K562 (cell line): ENCODE measurements around the gene APLP1. TPM values are rescaled to one million over a fixed set of nuclear protein-coding genes. Genes with fewer than 3 reads are reported as not detected.
A peak's percentile ranks its signal among the peaks of the same experiment; 100 is the strongest.

Experiments
- CBX3 ChIP-seq, 2 experiments: IDR thresholded peaks; 1 replicate in 1 of 2; 2 replicates in 1 of 2; pipeline ENCODE4 v1.6.1; 2012; ENCODE audit warnings: inconsistent platforms in 2 of 2, low read length in 2 of 2, borderline replicate concordance in 1 of 2, control low read depth in 1 of 2
- CXXC5 ChIP-seq: fragments of 250-450 bp; sonication (Bioruptor Pico); IDR thresholded peaks from 2 replicates; pipeline ENCODE4 v1.8.0; 2022; ENCODE audit warnings: inconsistent platforms, mild to moderate bottlenecking, moderate library complexity
- FIP1L1 ChIP-seq: fragments of 200-400 bp; formaldehyde crosslinking; IDR thresholded peaks from 2 replicates; pipeline ENCODE4 v1.6.1; 2018; ENCODE audit warnings: mild to moderate bottlenecking, low read depth, low read length; ENCODE audit not compliant: poor library complexity, severe bottlenecking
- HEY1 ChIP-seq: fragments of 250-450 bp; sonication (Bioruptor Pico); IDR thresholded peaks from 2 replicates; pipeline ENCODE4 v1.5.0; 2020; ENCODE audit warnings: mild to moderate bottlenecking, moderate library complexity, borderline replicate concordance
- HNRNPUL1 ChIP-seq: fragments of 200-400 bp; formaldehyde crosslinking; IDR thresholded peaks from 2 replicates; pipeline ENCODE4 v1.6.1; 2017; ENCODE audit warnings: low read length
- KAT8 ChIP-seq: fragments of 450-650 bp; IDR thresholded peaks from 2 replicates; pipeline ENCODE4 v1.6.1; 2016; ENCODE audit warnings: low read depth, mild to moderate bottlenecking
- LCOR ChIP-seq: sonication (generic); formaldehyde crosslinking; IDR thresholded peaks from 2 replicates; pipeline ENCODE4 v1.8.0; 2022; ENCODE audit warnings: mild to moderate bottlenecking, missing genetic modification reagents
- NR2C2 ChIP-seq, 2 experiments: fragments of 200-800 bp in 1 of 2; sonication (Bioruptor generic) in 1 of 2; sonication (generic) in 1 of 2; formaldehyde crosslinking in 1 of 2; IDR thresholded peaks; 2 replicates each; pipeline versions ENCODE4 v1.6.1 to v1.8.0; 2016 to 2022; ENCODE audit warnings: mild to moderate bottlenecking in 1 of 2, missing compliant biosample characterization in 1 of 2, missing genetic modification characterization in 1 of 2, missing genetic modification reagents in 1 of 2
- POLR2AphosphoS2 ChIP-seq: IDR thresholded peaks from 2 replicates; pipeline ENCODE4 v1.6.1; 2012; ENCODE audit warnings: low read length, improper control_type of control experiment
- POLR2H ChIP-seq: IDR thresholded peaks from 2 replicates; pipeline ENCODE4 v1.6.1; 2016; ENCODE audit warnings: missing genetic modification characterization, low read depth, mild to moderate bottlenecking, control low read depth, missing compliant biosample characterization, moderate library complexity
- PRMT5 ChIP-seq: sonication (generic); formaldehyde crosslinking; IDR thresholded peaks from 2 replicates; pipeline ENCODE4 v1.5.0; 2020; ENCODE audit warnings: missing genetic modification reagents
- RFX1 ChIP-seq: fragments of 450-650 bp; IDR thresholded peaks from 2 replicates; pipeline ENCODE4 v1.6.1; 2016; ENCODE audit warnings: mild to moderate bottlenecking, moderate library complexity
- SMARCA5 ChIP-seq: fragments of 450-650 bp; IDR thresholded peaks from 2 replicates; pipeline ENCODE4 v1.6.1; 2016
- SOX6 ChIP-seq: fragments of 450-650 bp; IDR thresholded peaks from 2 replicates; pipeline ENCODE4 v1.6.1; 2014; ENCODE audit warnings: mild to moderate bottlenecking
- TAF7 ChIP-seq: fragments of 450-650 bp; IDR thresholded peaks from 2 replicates; pipeline ENCODE4 v1.6.1; 2016; ENCODE audit warnings: missing genetic modification characterization, missing compliant biosample characterization
- ZBED1 ChIP-seq: IDR thresholded peaks from 2 replicates; pipeline ENCODE4 v1.6.1; 2014
- polyA plus RNA-seq, 8 experiments: library from polyadenylated mRNA; depleted of rRNA in 4 of 8; stranded (reverse) in 5 of 8; unstranded in 3 of 8; fragments of >200 nt; fragmentation: Nextera tagmentation in 2 of 8; fragmentation: Illumina TruSeq in 1 of 8; extraction: Ambion mirVana in 2 of 8; extraction: Trizol in 1 of 8; gene quantifications; 2 replicates each; pipeline versions ENCODE4 v1.2.1 to v1.2.3, GENCODE V29; 2011 to 2014; ENCODE audit warnings: inconsistent platforms in 1 of 8, missing spikeins in 1 of 8
- total RNA-seq, 7 experiments: library from RNA; depleted of rRNA in 6 of 7; stranded (reverse); fragments of >200 nt in 6 of 7; fragmentation: Illumina TruSeq in 2 of 7; extraction: Trizol in 2 of 7; gene quantifications; 2 replicates each; pipeline versions ENCODE4 v1.2.1 to v1.2.3, GENCODE V29; 2011 to 2021; ENCODE audit warnings: low replicate concordance in 1 of 7
- TF ChIP-seq, protein P1 (sequence below): fragments of 450-650 bp; formaldehyde crosslinking; IDR thresholded peaks from 2 replicates; pipeline ENCODE4 v1.4.0; 2022; ENCODE audit warnings: missing genetic modification characterization
- TF ChIP-seq, protein P2 (sequence below): fragments of 250-450 bp; sonication (Bioruptor Pico); IDR thresholded peaks from 2 replicates; pipeline ENCODE4 v1.6.1; 2021; ENCODE audit warnings: mild to moderate bottlenecking
- TF ChIP-seq, protein P3 (sequence below): sonication (generic); formaldehyde crosslinking; IDR thresholded peaks from 2 replicates; pipeline ENCODE4 v1.8.0; 2022; ENCODE audit warnings: missing genetic modification reagents, mild to moderate bottlenecking, borderline replicate concordance
- TF ChIP-seq, protein P4 (sequence below): fragments of 200-800 bp; sonication (Bioruptor generic); IDR thresholded peaks from 2 replicates; pipeline ENCODE4 v1.6.1; 2017; ENCODE audit warnings: missing genetic modification characterization, missing compliant biosample characterization
- TF ChIP-seq, protein P5 (sequence below): fragments of 200-400 bp; formaldehyde crosslinking; IDR thresholded peaks from 2 replicates; pipeline ENCODE4 v1.6.1; 2017; ENCODE audit warnings: mild to moderate bottlenecking, low read depth, low read length, moderate library complexity

Gene APLP1
- total and polyA plus RNA-seq, 9 of the 15 experiments (the other 6 are each of a cell fraction or from before 2014, with no cell fraction given), result 0.69 to 9.9 (median 4.7) TPM

DNA sequence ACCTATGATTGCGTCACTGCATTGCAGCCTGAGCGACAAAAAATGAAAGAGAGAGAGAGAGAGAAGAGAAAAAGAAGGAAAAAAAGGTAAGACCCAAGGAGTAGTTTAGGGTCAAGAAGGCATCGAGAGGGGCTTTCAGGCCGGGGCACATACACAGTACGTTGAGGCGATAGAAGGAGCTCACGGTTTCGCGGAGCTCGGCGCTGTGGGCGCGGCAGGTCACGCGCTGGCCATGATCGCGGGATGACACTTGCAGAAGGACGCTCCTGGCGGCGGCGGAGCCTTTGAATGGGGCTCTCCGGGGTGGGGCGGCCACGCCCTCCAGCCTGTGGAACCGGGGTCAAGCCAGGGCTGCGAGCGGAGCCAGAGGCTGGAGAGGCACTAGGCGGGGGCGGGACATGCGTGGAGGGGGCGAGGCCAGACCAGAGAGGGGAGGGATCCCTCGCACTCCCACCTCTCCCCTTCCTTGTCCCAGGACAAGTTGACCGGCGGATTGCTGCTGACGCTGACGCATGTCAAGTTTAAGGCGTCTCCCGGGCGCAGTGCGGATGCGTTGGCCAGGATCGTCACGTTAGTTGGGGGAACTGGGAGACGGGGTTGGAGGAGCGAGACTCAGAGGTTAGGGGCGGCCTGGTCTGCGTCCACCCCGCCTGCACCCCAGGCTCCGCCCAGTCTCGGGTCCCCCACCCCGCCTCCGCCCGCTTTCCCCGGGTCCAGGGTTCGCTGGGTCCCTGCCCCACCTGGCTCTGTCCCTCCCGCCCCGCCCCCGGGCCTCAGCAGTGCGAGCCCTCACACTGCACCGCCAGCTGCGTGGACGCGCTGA lies 22.9 kb upstream of the APLP1 start (continued):
- no peak for TF ChIP-seq POLR2AphosphoS2
- TF ChIP-seq LCOR (CRISPR knock-in tag), result no peak
- TF ChIP-seq, protein P1, sequence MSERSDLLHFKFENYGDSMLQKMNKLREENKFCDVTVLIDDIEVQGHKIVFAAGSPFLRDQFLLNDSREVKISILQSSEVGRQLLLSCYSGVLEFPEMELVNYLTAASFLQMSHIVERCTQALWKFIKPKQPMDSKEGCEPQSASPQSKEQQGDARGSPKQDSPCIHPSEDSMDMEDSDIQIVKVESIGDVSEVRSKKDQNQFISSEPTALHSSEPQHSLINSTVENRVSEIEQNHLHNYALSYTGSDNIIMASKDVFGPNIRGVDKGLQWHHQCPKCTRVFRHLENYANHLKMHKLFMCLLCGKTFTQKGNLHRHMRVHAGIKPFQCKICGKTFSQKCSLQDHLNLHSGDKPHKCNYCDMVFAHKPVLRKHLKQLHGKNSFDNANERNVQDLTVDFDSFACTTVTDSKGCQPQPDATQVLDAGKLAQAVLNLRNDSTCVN (CRISPR knock-in tag), result peak; percentile 4; the same call in 1 of the 2 replicates
- TF ChIP-seq, protein P2, sequence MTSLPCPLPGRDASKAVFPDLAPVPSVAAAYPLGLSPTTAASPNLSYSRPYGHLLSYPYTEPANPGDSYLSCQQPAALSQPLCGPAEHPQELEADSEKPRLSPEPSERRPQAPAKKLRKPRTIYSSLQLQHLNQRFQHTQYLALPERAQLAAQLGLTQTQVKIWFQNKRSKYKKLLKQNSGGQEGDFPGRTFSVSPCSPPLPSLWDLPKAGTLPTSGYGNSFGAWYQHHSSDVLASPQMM (CRISPR knock-in tag), result no peak
- TF ChIP-seq HEY1 (CRISPR knock-in tag), result no peak
- no peak for TF ChIP-seq NR2C2 (CRISPR knock-in tag; IDR thresholded peaks at IDR 0.05)
- TF ChIP-seq NR2C2 (tag; IDR thresholded peaks at IDR 0.05), result peak; percentile 72
- TF ChIP-seq, protein P3, sequence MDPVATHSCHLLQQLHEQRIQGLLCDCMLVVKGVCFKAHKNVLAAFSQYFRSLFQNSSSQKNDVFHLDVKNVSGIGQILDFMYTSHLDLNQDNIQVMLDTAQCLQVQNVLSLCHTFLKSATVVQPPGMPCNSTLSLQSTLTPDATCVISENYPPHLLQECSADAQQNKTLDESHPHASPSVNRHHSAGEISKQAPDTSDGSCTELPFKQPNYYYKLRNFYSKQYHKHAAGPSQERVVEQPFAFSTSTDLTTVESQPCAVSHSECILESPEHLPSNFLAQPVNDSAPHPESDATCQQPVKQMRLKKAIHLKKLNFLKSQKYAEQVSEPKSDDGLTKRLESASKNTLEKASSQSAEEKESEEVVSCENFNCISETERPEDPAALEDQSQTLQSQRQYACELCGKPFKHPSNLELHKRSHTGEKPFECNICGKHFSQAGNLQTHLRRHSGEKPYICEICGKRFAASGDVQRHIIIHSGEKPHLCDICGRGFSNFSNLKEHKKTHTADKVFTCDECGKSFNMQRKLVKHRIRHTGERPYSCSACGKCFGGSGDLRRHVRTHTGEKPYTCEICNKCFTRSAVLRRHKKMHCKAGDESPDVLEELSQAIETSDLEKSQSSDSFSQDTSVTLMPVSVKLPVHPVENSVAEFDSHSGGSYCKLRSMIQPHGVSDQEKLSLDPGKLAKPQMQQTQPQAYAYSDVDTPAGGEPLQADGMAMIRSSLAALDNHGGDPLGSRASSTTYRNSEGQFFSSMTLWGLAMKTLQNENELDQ (CRISPR knock-in tag), result no peak
- TF ChIP-seq, protein P4, sequence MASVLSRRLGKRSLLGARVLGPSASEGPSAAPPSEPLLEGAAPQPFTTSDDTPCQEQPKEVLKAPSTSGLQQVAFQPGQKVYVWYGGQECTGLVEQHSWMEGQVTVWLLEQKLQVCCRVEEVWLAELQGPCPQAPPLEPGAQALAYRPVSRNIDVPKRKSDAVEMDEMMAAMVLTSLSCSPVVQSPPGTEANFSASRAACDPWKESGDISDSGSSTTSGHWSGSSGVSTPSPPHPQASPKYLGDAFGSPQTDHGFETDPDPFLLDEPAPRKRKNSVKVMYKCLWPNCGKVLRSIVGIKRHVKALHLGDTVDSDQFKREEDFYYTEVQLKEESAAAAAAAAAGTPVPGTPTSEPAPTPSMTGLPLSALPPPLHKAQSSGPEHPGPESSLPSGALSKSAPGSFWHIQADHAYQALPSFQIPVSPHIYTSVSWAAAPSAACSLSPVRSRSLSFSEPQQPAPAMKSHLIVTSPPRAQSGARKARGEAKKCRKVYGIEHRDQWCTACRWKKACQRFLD, result no peak
- no peak for TF ChIP-seq FIP1L1
- TF ChIP-seq, protein P5, sequence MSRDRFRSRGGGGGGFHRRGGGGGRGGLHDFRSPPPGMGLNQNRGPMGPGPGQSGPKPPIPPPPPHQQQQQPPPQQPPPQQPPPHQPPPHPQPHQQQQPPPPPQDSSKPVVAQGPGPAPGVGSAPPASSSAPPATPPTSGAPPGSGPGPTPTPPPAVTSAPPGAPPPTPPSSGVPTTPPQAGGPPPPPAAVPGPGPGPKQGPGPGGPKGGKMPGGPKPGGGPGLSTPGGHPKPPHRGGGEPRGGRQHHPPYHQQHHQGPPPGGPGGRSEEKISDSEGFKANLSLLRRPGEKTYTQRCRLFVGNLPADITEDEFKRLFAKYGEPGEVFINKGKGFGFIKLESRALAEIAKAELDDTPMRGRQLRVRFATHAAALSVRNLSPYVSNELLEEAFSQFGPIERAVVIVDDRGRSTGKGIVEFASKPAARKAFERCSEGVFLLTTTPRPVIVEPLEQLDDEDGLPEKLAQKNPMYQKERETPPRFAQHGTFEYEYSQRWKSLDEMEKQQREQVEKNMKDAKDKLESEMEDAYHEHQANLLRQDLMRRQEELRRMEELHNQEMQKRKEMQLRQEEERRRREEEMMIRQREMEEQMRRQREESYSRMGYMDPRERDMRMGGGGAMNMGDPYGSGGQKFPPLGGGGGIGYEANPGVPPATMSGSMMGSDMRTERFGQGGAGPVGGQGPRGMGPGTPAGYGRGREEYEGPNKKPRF, result no peak
- no peak for TF ChIP-seq RFX1
- no peak for TF ChIP-seq CBX3 (IDR thresholded peaks at IDR 0.05; ENCODE audit: borderline replicate concordance in 1 of 2, low read length in 2 of 2)
- TF ChIP-seq SMARCA5, result no peak
- no peak for TF ChIP-seq KAT8
- TF ChIP-seq POLR2H (tag), result no peak
- TF ChIP-seq PRMT5 (CRISPR knock-in tag), result no peak
- TF ChIP-seq CXXC5 (CRISPR knock-in tag), result peak; percentile 91
- TF ChIP-seq ZBED1, result no peak
- TF ChIP-seq SOX6, result no peak
- TF ChIP-seq HNRNPUL1, result no peak
- TF ChIP-seq TAF7 (tag), result no peak
